SK-N-SH treated with all-trans-retinoic acid at 6 μM for 48 hours (cell line): ENCODE measurements around the gene STRADB.
"Not testable (repeated sequence)": the region's sequence is repeated elsewhere in the genome, so short reads cannot be mapped to it uniquely, and the experiment has no call there.

ENCODE experiments used
- ATAC-seq: fragments of 200-7000 bp; cut with Tn5 transposase; 3 replicates; pipeline ENCODE4 v1.9.1; 2020; ENCODE audit warnings: mild to moderate bottlenecking, moderate library complexity
- BACH2 ChIP-seq: fragments of 250-450 bp; sonication (Bioruptor Pico); IDR thresholded peaks from 2 replicates; pipeline ENCODE4 v1.9.0; 2021; ENCODE audit warnings: mild to moderate bottlenecking, borderline replicate concordance
- CREB5 ChIP-seq: fragments of 250-450 bp; sonication (Bioruptor Pico); IDR thresholded peaks from 2 replicates; pipeline ENCODE4 v1.5.1; 2020; ENCODE audit warnings: low read depth, mild to moderate bottlenecking, moderate library complexity
- CSDC2 ChIP-seq: fragments of 250-450 bp; sonication (Bioruptor Pico); IDR thresholded peaks from 2 replicates; pipeline ENCODE4 v1.5.0; 2020; ENCODE audit warnings: mild to moderate bottlenecking, moderate library complexity
- CSRNP3 ChIP-seq: fragments of 250-450 bp; sonication (Bioruptor Pico); IDR thresholded peaks from 2 replicates; pipeline ENCODE4 v1.5.1; 2021; ENCODE audit warnings: mild to moderate bottlenecking, moderate library complexity
- ESRRG ChIP-seq: fragments of 250-450 bp; sonication (Bioruptor Pico); IDR thresholded peaks from 2 replicates; pipeline ENCODE4 v1.6.1; 2021; ENCODE audit warnings: mild to moderate bottlenecking
- GLIS3 ChIP-seq: fragments of 250-450 bp; sonication (Bioruptor Pico); IDR thresholded peaks from 2 replicates; pipeline ENCODE4 v1.5.0; 2020; ENCODE audit warnings: mild to moderate bottlenecking, moderate library complexity
- ISL1 ChIP-seq: fragments of 250-450 bp; sonication (Bioruptor Pico); IDR thresholded peaks from 2 replicates; pipeline ENCODE4 v2.1.2; 2022; ENCODE audit warnings: mild to moderate bottlenecking, moderate library complexity
- OSR1 ChIP-seq: fragments of 250-450 bp; sonication (Bioruptor Pico); IDR thresholded peaks from 2 replicates; pipeline ENCODE4 v1.8.0; 2022; ENCODE audit warnings: moderate library complexity, mild to moderate bottlenecking, inconsistent platforms
- PATZ1 ChIP-seq: fragments of 250-450 bp; sonication (Bioruptor Pico); IDR thresholded peaks from 2 replicates; pipeline ENCODE4 v1.8.0; 2020; ENCODE audit warnings: mild to moderate bottlenecking, moderate library complexity, borderline replicate concordance
- POU6F1 ChIP-seq: fragments of 250-450 bp; sonication (Bioruptor Pico); IDR thresholded peaks from 2 replicates; pipeline ENCODE4 v1.8.0; 2021; ENCODE audit warnings: low read depth, mild to moderate bottlenecking, moderate library complexity, borderline replicate concordance
- PPARA ChIP-seq: fragments of 250-450 bp; sonication (Bioruptor Pico); IDR thresholded peaks from 2 replicates; pipeline ENCODE4 v1.5.0; 2020; ENCODE audit warnings: mild to moderate bottlenecking, borderline replicate concordance
- RARB ChIP-seq: fragments of 250-450 bp; sonication (Bioruptor Pico); IDR thresholded peaks from 2 replicates; pipeline ENCODE4 v1.8.0; 2021; ENCODE audit warnings: mild to moderate bottlenecking, moderate library complexity
- SNAI2 ChIP-seq: fragments of 250-450 bp; sonication (Bioruptor Pico); IDR thresholded peaks from 2 replicates; pipeline ENCODE4 v1.5.0; 2020; ENCODE audit warnings: mild to moderate bottlenecking, moderate library complexity
- TCF4 ChIP-seq: fragments of 250-450 bp; sonication (Bioruptor Pico); IDR thresholded peaks from 2 replicates; pipeline ENCODE4 v1.8.0; 2021; ENCODE audit warnings: mild to moderate bottlenecking, moderate library complexity, borderline replicate concordance
- TOX ChIP-seq: fragments of 250-450 bp; sonication (Bioruptor Pico); IDR thresholded peaks from 2 replicates; pipeline ENCODE4 v1.8.0; 2021; ENCODE audit warnings: mild to moderate bottlenecking, moderate library complexity, borderline replicate concordance
- TSHZ2 ChIP-seq: fragments of 250-450 bp; sonication (Bioruptor Pico); IDR thresholded peaks from 2 replicates; pipeline ENCODE4 v1.5.0; 2020; ENCODE audit warnings: mild to moderate bottlenecking, moderate library complexity
- ZC3H10 ChIP-seq: fragments of 250-450 bp; sonication (Bioruptor Pico); IDR thresholded peaks from 2 replicates; pipeline ENCODE4 v1.5.1; 2021; ENCODE audit warnings: mild to moderate bottlenecking, moderate library complexity
- ZFP3 ChIP-seq: fragments of 250-450 bp; sonication (Bioruptor Pico); IDR thresholded peaks from 2 replicates; pipeline ENCODE4 v1.5.0; 2020; ENCODE audit warnings: mild to moderate bottlenecking, moderate library complexity
- ZFP30 ChIP-seq: fragments of 450-650 bp; formaldehyde crosslinking; IDR thresholded peaks from 2 replicates; pipeline ENCODE4 v1.5.0; 2022; ENCODE audit warnings: mild to moderate bottlenecking, moderate library complexity
- ZNF565 ChIP-seq: fragments of 450-650 bp; formaldehyde crosslinking; conservative IDR thresholded peaks from 2 replicates; pipeline ENCODE4 v1.5.0; 2020; ENCODE audit warnings: low read depth, mild to moderate bottlenecking, moderate library complexity
- ZNF70 ChIP-seq: fragments of 450-650 bp; formaldehyde crosslinking; IDR thresholded peaks from 2 replicates; pipeline ENCODE4 v1.5.0; 2020; ENCODE audit warnings: mild to moderate bottlenecking, moderate library complexity
- ZNF8 ChIP-seq: fragments of 450-650 bp; formaldehyde crosslinking; IDR thresholded peaks from 2 replicates; pipeline ENCODE4 v1.5.0; 2020; ENCODE audit warnings: mild to moderate bottlenecking, moderate library complexity

STRADB gene

GRCh38 chr2:201482543-201482942 lies 31.0 kb downstream of the STRADB start:
- TF ChIP-seq TCF4 (CRISPR knock-in tag) (no peak), PATZ1 (no peak), ZNF565 (CRISPR knock-in tag) (no peak), ESRRG (CRISPR knock-in tag) (no peak), ZC3H10 (no peak), ZFP30 (no peak), POU6F1 (CRISPR knock-in tag) (no peak), CREB5 (CRISPR knock-in tag) (no peak), SNAI2 (no peak), OSR1 (CRISPR knock-in tag) (no peak), GLIS3 (CRISPR knock-in tag) (no peak), ZNF8 (CRISPR knock-in tag) (no peak), ZFP3 (CRISPR knock-in tag) (no peak), BACH2 (no peak), CSRNP3 (CRISPR knock-in tag) (no peak), PPARA (CRISPR knock-in tag) (no peak), ZNF70 (CRISPR knock-in tag) (no peak)
- no peak for ATAC-seq

GRCh38 chr2:201483342-201483741 lies 31.8 kb downstream of the STRADB start:
- no peak for ATAC-seq
- no peak for TF ChIP-seq TOX (CRISPR knock-in tag)
- no peak for TF ChIP-seq ZNF70 (CRISPR knock-in tag)
- TF ChIP-seq CREB5 (CRISPR knock-in tag) = no peak
- no peak for TF ChIP-seq CSRNP3 (CRISPR knock-in tag)
- TF ChIP-seq BACH2 = no peak
- TF ChIP-seq ZFP3 (CRISPR knock-in tag) = no peak
- no peak for TF ChIP-seq TCF4 (CRISPR knock-in tag)
- TF ChIP-seq OSR1 (CRISPR knock-in tag) = no peak
- TF ChIP-seq POU6F1 (CRISPR knock-in tag) = no peak
- no peak for TF ChIP-seq ZFP30
- TF ChIP-seq CSDC2 (CRISPR knock-in tag) = no peak
- TF ChIP-seq TSHZ2 (CRISPR knock-in tag) = no peak
- TF ChIP-seq ISL1 (CRISPR knock-in tag) = no peak
- TF ChIP-seq ESRRG (CRISPR knock-in tag) = no peak
- no peak for TF ChIP-seq SNAI2
- TF ChIP-seq PPARA (CRISPR knock-in tag) = no peak
- no peak for TF ChIP-seq PATZ1
- no peak for TF ChIP-seq RARB (CRISPR knock-in tag)

- not testable (repeated sequence) for ATAC-seq
Observed at GRCh38 chr2:201483758-201484157, 32.2 kb downstream of the STRADB start.
